Kidney epithelial cell (primary cell): ENCODE data around the gene OR9Q1. TPM values are rescaled to one million over a fixed set of nuclear protein-coding genes. Genes with fewer than 3 reads are reported as not detected.

Experiments used
- DNase-seq: peaks from one replicate; pipeline ENCODE4 v3.0.0-alpha.2; 2010; ENCODE audit warnings: low read depth
- H3K27me3 ChIP-seq: 2 replicates; pipeline ENCODE4 v1.6.0; 2011; ENCODE audit warnings: low read length; ENCODE audit not compliant: control insufficient read depth, insufficient read depth
- H3K36me3 ChIP-seq: 2 replicates; pipeline ENCODE4 v1.5.1; 2011; ENCODE audit warnings: low read length; ENCODE audit not compliant: control insufficient read depth, insufficient read depth
- H3K4me3 ChIP-seq: 2 replicates; pipeline ENCODE4 v1.5.1; 2011; ENCODE audit warnings: low read depth, mild to moderate bottlenecking, control low read depth, low read length
- CTCF ChIP-seq: IDR thresholded peaks from 2 replicates; pipeline ENCODE4 v1.5.1; 2011; ENCODE audit warnings: mild to moderate bottlenecking, moderate library complexity, low read length, control low read depth, inconsistent platforms; ENCODE audit not compliant: insufficient read depth, poor library complexity, severe bottlenecking
- total RNA-seq: library from RNA; depleted of rRNA; stranded (reverse); fragments of >200 nt; gene quantifications from 2 replicates; pipeline ENCODE4 v1.2.3, GENCODE V29; 2015

Gene OR9Q1
- total RNA-seq, 1 donor from 2014 or later, result not detected

DNA sequence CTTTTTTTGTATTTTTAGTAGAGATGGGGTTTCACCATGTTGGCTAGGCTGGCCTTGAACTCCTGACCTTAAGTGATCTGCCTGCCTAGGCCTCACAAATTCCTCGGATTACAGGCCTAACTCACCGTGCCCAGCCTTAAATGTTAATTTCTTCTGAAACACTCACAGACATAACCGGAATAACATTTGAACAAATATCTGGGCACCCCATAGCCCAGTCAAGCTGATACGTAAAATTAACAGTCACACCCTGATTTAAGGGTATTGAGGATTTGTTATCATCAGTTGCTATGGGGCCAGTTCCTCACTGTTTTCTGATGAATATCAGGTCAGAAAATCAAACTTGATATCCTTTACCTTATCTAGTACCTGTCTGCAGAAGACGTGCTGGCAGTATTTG is 23.0 kb upstream of the OR9Q1 start:
- no peaks in the 10 kb centered on the region for H3K27me3 ChIP-seq
- no peak for TF ChIP-seq CTCF
- DNase-seq, result no peak

DNA sequence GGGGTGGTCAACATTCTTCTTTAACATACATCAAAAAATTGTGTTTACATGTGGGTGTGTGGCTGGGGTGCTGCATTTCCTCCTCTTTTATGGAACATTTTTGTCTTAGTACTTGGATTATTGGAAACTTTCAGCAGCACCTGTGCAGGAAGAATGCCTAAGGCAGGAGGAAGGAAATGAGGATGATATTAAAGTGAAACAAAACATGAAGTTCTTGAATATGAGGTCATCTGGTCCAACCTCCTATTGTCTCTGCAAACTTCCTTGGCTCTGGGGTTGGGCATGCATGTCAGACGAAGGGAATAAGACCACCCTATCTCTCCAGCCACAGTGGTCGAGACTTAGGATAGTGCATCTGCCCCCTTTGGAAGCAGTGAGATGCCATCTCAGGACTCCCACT is 20.6 kb upstream of the OR9Q1 start:
- no peaks in the 10 kb centered on the region for H3K27me3 ChIP-seq
- DNase-seq, result no peak
- H3K36me3 ChIP-seq, result no peaks in the 10 kb centered on the region
- no peak overlapping the region for H3K4me3 ChIP-seq
- TF ChIP-seq CTCF, result no peak

More for the DNA sequence above, 23.0 kb upstream of the OR9Q1 start:
- H3K36me3 ChIP-seq, result no peaks in the 10 kb centered on the region
- H3K4me3 ChIP-seq, result no peak overlapping the region

DNA sequence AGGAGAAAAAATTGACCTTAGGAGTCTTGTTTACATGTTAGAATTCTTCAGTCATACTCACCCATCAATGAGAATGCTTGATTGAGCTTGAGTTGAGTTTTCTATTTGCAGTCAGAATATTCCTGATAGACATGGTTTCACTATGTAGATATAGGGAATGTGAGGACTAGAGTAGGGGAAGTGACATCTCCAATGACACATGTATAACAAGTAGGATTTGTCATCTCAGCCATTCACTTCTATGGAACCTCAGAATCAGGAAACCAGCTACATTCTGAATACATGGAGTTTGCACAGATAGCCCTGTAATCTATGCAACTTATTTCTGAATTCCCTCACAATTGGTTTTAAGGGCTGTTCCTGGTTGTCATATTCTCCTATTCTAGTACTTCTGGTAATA is 20.1 kb upstream of the OR9Q1 start:
- no peak for TF ChIP-seq CTCF
- DNase-seq, result no peak
- H3K36me3 ChIP-seq, result no peaks in the 10 kb centered on the region
- no peaks in the 10 kb centered on the region for H3K27me3 ChIP-seq
- no peak overlapping the region for H3K4me3 ChIP-seq

- Histone ChIP-seq H3K4me3 (no peak overlapping the region), H3K36me3 (no peaks in the 10 kb centered on the region), H3K27me3 (no peaks in the 10 kb centered on the region)
- no peak for DNase-seq
- no peak for TF ChIP-seq CTCF
Observed at GRCh38 chr11:58004664-58005063, 19.0 kb upstream of the OR9Q1 start.

- no peak for TF ChIP-seq CTCF
- H3K36me3 ChIP-seq, result no peaks in the 10 kb centered on the region
- H3K27me3 ChIP-seq, result no peaks in the 10 kb centered on the region
- no peak overlapping the region for H3K4me3 ChIP-seq
- no peak for DNase-seq
Observed at GRCh38 chr11:58006940-58007339, 16.7 kb upstream of the OR9Q1 start.

DNA sequence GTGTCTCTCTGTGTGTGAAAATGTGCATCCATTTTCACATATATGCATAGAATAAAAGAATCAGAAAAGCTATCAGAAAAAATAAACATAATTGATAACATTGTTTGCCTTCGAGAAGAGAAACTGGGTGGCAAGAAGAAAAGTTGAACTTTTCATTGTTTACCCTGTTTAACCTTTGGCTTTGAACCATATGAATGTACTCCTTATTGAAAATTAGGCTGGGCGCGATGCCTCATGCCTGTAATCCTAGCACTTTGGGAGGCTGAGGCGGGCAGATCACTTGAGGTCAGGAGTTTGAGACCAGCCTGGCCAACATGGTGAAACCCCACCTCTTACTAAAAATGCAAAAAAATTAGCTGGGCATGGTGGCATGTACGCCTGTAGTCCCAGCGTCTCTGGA is 11.9 kb upstream of the OR9Q1 start:
- no peaks in the 10 kb centered on the region for H3K27me3 ChIP-seq
- no peak overlapping the region for H3K4me3 ChIP-seq
- no peak for TF ChIP-seq CTCF
- H3K36me3 ChIP-seq, result no peaks in the 10 kb centered on the region
- no peak for DNase-seq
